Fibroblast of villous mesenchyme (primary cell): ENCODE data around the gene TNFSF9. TPM values are rescaled to one million over a fixed set of nuclear protein-coding genes. Genes with fewer than 3 reads are reported as not detected.
"Not testable (repeated sequence)": the region's sequence is repeated elsewhere in the genome, so short reads cannot be mapped to it uniquely, and the experiment has no call there.

Experiments used
- DNase-seq: peaks from one replicate; pipeline ENCODE4 v3.0.0-alpha.2; 2010; ENCODE audit warnings: low read depth
- H3K4me3 ChIP-seq: 2 replicates; pipeline ENCODE4 v1.5.1; 2011; ENCODE audit warnings: low read depth, mild to moderate bottlenecking, low read length
- CTCF ChIP-seq: IDR thresholded peaks from 2 replicates; pipeline ENCODE4 v1.5.1; 2012; ENCODE audit warnings: low read depth, mild to moderate bottlenecking, low read length; ENCODE audit not compliant: insufficient read depth
- total RNA-seq: library from RNA; depleted of rRNA; stranded (reverse); fragments of >200 nt; gene quantifications from 2 replicates; pipeline ENCODE4 v1.2.3, GENCODE V29; 2012

TNFSF9 gene
- total RNA-seq, 1 donor, result not detected

- H3K4me3 ChIP-seq, result no peak overlapping the region
- no peak for DNase-seq
- TF ChIP-seq CTCF, result no peak
These were observed 31.6 kb upstream of the TNFSF9 start for GRCh38 chr19:6499052-6499790.

GRCh38 chr19:6500837-6501739 is 29.7 kb upstream of the TNFSF9 start:
- no peak overlapping the region for H3K4me3 ChIP-seq
- no peak for TF ChIP-seq CTCF
- no peak for DNase-seq

GRCh38 chr19:6501740-6502648 is 28.8 kb upstream of the TNFSF9 start, which contains the start of gene TUBB4A:
Gene TUBB4A (minus strand): TSS chr19:6502309. CDS start chr19:6502212, 97 bp downstream.
- no peak for TF ChIP-seq CTCF
- H3K4me3 ChIP-seq, result no peak within 1 kb of the TSS
- DNase-seq, result no peak

GRCh38 chr19:6503407-6504201 is 27.2 kb upstream of the TNFSF9 start:
- H3K4me3 ChIP-seq, result no peak overlapping the region
- no peak for TF ChIP-seq CTCF
- DNase-seq, result no peak

- H3K4me3 ChIP-seq, DNase-seq: not testable (repeated sequence)
These were observed 22.6 kb upstream of the TNFSF9 start for GRCh38 chr19:6508028-6508771.
